MM.1S (cell line): Measurements from ENCODE around the gene BRWD1.

ENCODE experiments used
- DNase-seq: peaks from one replicate; pipeline ENCODE4 v3.0.0-alpha.2; 2015
- H2AFZ ChIP-seq: fragments of 300-600 bp; sonication (generic); 2 replicates; pipeline ENCODE4 v1.6.0; 2016; ENCODE audit warnings: antibody characterized with exemption, low read length
- H3F3A ChIP-seq: fragments of 300-600 bp; sonication (generic); 2 replicates; pipeline ENCODE4 v1.6.1; 2016; ENCODE audit warnings: mild to moderate bottlenecking, antibody characterized with exemption, low read length, moderate library complexity, mixed read lengths; ENCODE audit not compliant: insufficient read depth
- H3K27ac ChIP-seq: fragments of 300-600 bp; sonication (generic); 2 replicates; pipeline ENCODE4 v1.5.1; 2016; ENCODE audit warnings: mild to moderate bottlenecking, low read length
- H3K27me3 ChIP-seq: fragments of 300-600 bp; sonication (generic); replicated peaks from 2 replicates; pipeline ENCODE4 v1.6.0; 2016; ENCODE audit warnings: low read length; ENCODE audit not compliant: insufficient read depth
- H3K36me3 ChIP-seq: fragments of 300-600 bp; sonication (generic); replicated peaks from 2 replicates; pipeline ENCODE4 v1.6.1; 2016; ENCODE audit warnings: mild to moderate bottlenecking, low read length, mixed read lengths; ENCODE audit not compliant: insufficient read depth
- H3K4me1 ChIP-seq: fragments of 300-600 bp; sonication (generic); 2 replicates; pipeline ENCODE4 v1.6.1; 2016; ENCODE audit warnings: low read length, mixed read lengths
- H3K4me2 ChIP-seq: fragments of 300-600 bp; sonication (generic); 2 replicates; pipeline ENCODE4 v1.6.0; 2016; ENCODE audit warnings: low read depth, low read length
- H3K4me3 ChIP-seq: fragments of 300-600 bp; sonication (generic); 2 replicates; pipeline ENCODE4 v1.5.1; 2016; ENCODE audit warnings: low read length, mixed read lengths
- H3K79me2 ChIP-seq: fragments of 300-600 bp; sonication (generic); 2 replicates; pipeline ENCODE4 v1.6.1; 2016; ENCODE audit warnings: mixed run types, low read length, mixed read lengths
- H3K9ac ChIP-seq: fragments of 300-600 bp; sonication (generic); 2 replicates; pipeline ENCODE4 v1.6.1; 2016; ENCODE audit warnings: low read length, mixed read lengths
- H3K9me2 ChIP-seq: fragments of 300-600 bp; sonication (generic); replicated peaks from 2 replicates; pipeline ENCODE4 v1.6.1; 2016; ENCODE audit warnings: mild to moderate bottlenecking, low read length, mixed read lengths; ENCODE audit not compliant: insufficient read depth
- H3K9me3 ChIP-seq: fragments of 300-600 bp; sonication (generic); replicated peaks from 2 replicates; pipeline ENCODE4 v1.6.1; 2016; ENCODE audit warnings: mild to moderate bottlenecking, low read length, mixed read lengths; ENCODE audit not compliant: insufficient read depth
- H4K20me1 ChIP-seq: fragments of 300-600 bp; sonication (generic); 2 replicates; pipeline ENCODE4 v1.6.1; 2016; ENCODE audit warnings: mild to moderate bottlenecking, low read length, moderate library complexity, mixed read lengths; ENCODE audit not compliant: insufficient read depth
- CTCF ChIP-seq: fragments of 300-600 bp; sonication (generic); IDR thresholded peaks from 2 replicates; pipeline ENCODE4 v1.5.1; 2016; ENCODE audit warnings: antibody characterized with exemption, low read length, mixed read lengths
- EZH2 ChIP-seq: fragments of 300-600 bp; sonication (generic); optimal IDR thresholded peaks from 2 replicates; pipeline ENCODE3; 2017; ENCODE audit warnings: low read depth, mild to moderate bottlenecking, antibody characterized with exemption, low read length, mixed read lengths
- EZH2phosphoT487 ChIP-seq: fragments of 300-600 bp; sonication (generic); IDR thresholded peaks from 2 replicates; pipeline ENCODE4 v1.6.1; 2018; ENCODE audit warnings: antibody characterized with exemption, low read length

BRWD1 gene

GRCh38 chr21:39314143-39315027 lies 953 bp upstream of the BRWD1 start:
- Histone ChIP-seq H3K27me3 (no peaks in the 10 kb centered on the region), H3K4me3 (peak overlapping the region; percentile 88), H4K20me1 (no peaks in the 10 kb centered on the region), H3K9me3 (no peaks in the 10 kb centered on the region), H3K36me3 (no peaks in the 10 kb centered on the region; the same call in 1 of the 2 replicates), H3K27ac (peak overlapping the region; percentile 77; the same call in 1 of the 2 replicates), H2AFZ (peak overlapping the region; percentile 93), H3F3A (peaks cover 20% of the 10 kb centered on the region), H3K79me2 (peaks cover 35% of the 10 kb centered on the region), H3K9ac (peak overlapping the region; percentile 90), H3K9me2 (no peaks in the 10 kb centered on the region), H3K4me1 (peaks cover 18% of the 10 kb centered on the region), H3K4me2 (peak overlapping the region; percentile 92)
- TF ChIP-seq EZH2phosphoT487, result no peak
- no peak for TF ChIP-seq EZH2
- TF ChIP-seq CTCF, result no peak; the same call in 1 of the 2 replicates
- peak; percentile 58 for DNase-seq

GRCh38 chr21:39313042-39313570 lies 326 bp downstream of the BRWD1 start:
- H4K20me1 ChIP-seq, result no peaks in the 10 kb centered on the region
- peak overlapping the region; percentile 88 for H3K4me3 ChIP-seq
- peaks cover 18% of the 10 kb centered on the region for H3K4me1 ChIP-seq
- peak overlapping the region; percentile 90 for H3K9ac ChIP-seq
- no peak for DNase-seq
- TF ChIP-seq EZH2phosphoT487 (no peak), EZH2 (no peak), CTCF (no peak)
- peak overlapping the region; percentile 65 for H2AFZ ChIP-seq
- peak overlapping the region; percentile 30; the same call in 1 of the 2 replicates for H3K4me2 ChIP-seq
- H3K27ac ChIP-seq, result peak overlapping the region; percentile 77; the same call in 1 of the 2 replicates
- H3K27me3 ChIP-seq, result no peaks in the 10 kb centered on the region
- no peaks in the 10 kb centered on the region; the same call in 1 of the 2 replicates for H3K36me3 ChIP-seq
- H3K9me2 ChIP-seq, result no peaks in the 10 kb centered on the region
- no peaks in the 10 kb centered on the region for H3K9me3 ChIP-seq
- H3K79me2 ChIP-seq, result peaks cover 47% of the 10 kb centered on the region
- peaks cover 20% of the 10 kb centered on the region for H3F3A ChIP-seq

DNA sequence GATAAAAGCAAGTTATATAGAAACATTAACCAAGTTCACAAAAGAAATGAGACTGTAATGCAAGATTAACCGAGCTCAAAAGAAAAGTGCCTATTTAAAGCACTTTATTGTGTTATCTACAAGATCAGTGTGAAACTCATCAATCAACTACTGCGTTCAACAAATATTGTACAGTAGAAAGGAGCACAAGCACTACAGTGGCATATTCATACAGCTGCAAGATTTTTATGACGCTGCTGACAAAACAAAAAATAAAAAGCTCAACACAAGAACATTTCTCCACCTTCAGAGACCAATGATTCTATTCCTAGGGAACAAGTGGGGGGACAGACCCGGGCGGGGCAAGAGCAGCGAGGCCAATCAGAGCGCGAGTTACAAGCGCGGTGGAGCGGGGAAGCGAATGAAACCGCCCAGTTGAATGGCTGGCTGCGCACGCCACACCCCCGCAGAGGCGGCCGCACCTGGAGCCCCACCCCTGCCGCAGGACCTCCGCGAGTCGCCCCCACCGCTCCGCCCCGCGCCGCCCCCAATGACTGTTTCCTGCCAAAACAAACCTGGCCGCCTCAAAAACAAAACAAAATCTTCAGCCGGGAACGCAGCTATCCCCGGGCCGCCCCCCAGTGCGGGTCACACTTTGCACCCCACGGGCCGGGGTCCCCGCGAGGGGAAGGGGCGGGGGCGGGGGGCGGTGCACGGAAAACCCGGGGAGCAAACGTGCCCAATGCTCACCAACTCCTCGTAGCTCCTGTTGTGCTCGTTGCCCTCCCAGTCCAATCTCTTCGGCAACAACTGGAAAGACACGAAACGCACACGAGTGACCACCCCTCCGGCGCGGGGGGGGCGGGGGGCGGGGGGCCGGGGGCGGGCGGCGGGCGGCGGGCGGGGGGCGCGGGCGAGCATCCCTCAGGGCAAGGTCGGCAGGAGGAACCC lies 1.1 kb downstream of the BRWD1 start:
- H3K27me3 ChIP-seq, result no peaks in the 10 kb centered on the region
- no peaks in the 10 kb centered on the region for H4K20me1 ChIP-seq
- H3K27ac ChIP-seq, result peak overlapping the region; percentile 77; the same call in 1 of the 2 replicates
- H3K4me1 ChIP-seq, result peaks cover 18% of the 10 kb centered on the region
- no peaks in the 10 kb centered on the region; the same call in 1 of the 2 replicates for H3K36me3 ChIP-seq
- peak overlapping the region; percentile 88 for H3K4me3 ChIP-seq
- no peaks in the 10 kb centered on the region for H3K9me2 ChIP-seq
- H3K4me2 ChIP-seq, result peak overlapping the region; percentile 66
- peaks cover 20% of the 10 kb centered on the region for H3F3A ChIP-seq
- no peak overlapping the region for H2AFZ ChIP-seq
- no peak for TF ChIP-seq EZH2
- TF ChIP-seq CTCF, result no peak
- TF ChIP-seq EZH2phosphoT487, result no peak
- no peaks in the 10 kb centered on the region for H3K9me3 ChIP-seq
- peak overlapping the region; percentile 90; the same call in 1 of the 2 replicates for H3K9ac ChIP-seq
- H3K79me2 ChIP-seq, result peaks cover 55% of the 10 kb centered on the region
- DNase-seq, result peak; percentile 94
